NB4 (cell line): Measurements from ENCODE around the gene PDZD4.
A peak's percentile ranks its signal among the peaks of the same experiment; 100 is the strongest.

Source experiments
- DNase-seq: peaks from one replicate; pipeline ENCODE4 v3.0.0; 2010; ENCODE audit warnings: low read depth
- H3K4me3 ChIP-seq: one replicate; pipeline ENCODE4 v1.5.1; 2011; ENCODE audit warnings: mild to moderate bottlenecking, low read depth, low read length, moderate library complexity
- MYC ChIP-seq: IDR thresholded peaks from 2 replicates; pipeline ENCODE4 v1.6.1; 2011; ENCODE audit warnings: low read depth, low read length
- POLR2A ChIP-seq: IDR thresholded peaks from 2 replicates; pipeline ENCODE4 v1.6.1; 2011; ENCODE audit warnings: mild to moderate bottlenecking; ENCODE audit not compliant: insufficient read length; ENCODE audit errors: extremely low read depth
- TF ChIP-seq, protein P1 (sequence below): IDR thresholded peaks from 2 replicates; pipeline ENCODE4 v1.6.1; 2011; ENCODE audit warnings: low read depth, low read length
- TF ChIP-seq, protein P2 (sequence below): IDR thresholded peaks from one replicate; pipeline ENCODE4 v1.5.1; 2012; ENCODE audit warnings: low read depth, low read length

The PDZD4 gene

GRCh38 chrX:153766098-153766817 lies 64.1 kb downstream of the PDZD4 start:
- TF ChIP-seq POLR2A (peak; percentile 19), MYC (peak; percentile 51; the same call in 1 of the 2 replicates)
- TF ChIP-seq, protein P1, sequence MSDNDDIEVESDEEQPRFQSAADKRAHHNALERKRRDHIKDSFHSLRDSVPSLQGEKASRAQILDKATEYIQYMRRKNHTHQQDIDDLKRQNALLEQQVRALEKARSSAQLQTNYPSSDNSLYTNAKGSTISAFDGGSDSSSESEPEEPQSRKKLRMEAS = peak; percentile 36; the same call in 1 of the 2 replicates
- TF ChIP-seq, protein P2, sequence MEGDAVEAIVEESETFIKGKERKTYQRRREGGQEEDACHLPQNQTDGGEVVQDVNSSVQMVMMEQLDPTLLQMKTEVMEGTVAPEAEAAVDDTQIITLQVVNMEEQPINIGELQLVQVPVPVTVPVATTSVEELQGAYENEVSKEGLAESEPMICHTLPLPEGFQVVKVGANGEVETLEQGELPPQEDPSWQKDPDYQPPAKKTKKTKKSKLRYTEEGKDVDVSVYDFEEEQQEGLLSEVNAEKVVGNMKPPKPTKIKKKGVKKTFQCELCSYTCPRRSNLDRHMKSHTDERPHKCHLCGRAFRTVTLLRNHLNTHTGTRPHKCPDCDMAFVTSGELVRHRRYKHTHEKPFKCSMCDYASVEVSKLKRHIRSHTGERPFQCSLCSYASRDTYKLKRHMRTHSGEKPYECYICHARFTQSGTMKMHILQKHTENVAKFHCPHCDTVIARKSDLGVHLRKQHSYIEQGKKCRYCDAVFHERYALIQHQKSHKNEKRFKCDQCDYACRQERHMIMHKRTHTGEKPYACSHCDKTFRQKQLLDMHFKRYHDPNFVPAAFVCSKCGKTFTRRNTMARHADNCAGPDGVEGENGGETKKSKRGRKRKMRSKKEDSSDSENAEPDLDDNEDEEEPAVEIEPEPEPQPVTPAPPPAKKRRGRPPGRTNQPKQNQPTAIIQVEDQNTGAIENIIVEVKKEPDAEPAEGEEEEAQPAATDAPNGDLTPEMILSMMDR = no peak
- DNase-seq = peak; percentile 88
- H3K4me3 ChIP-seq = peak overlapping the region; percentile 46

DNA sequence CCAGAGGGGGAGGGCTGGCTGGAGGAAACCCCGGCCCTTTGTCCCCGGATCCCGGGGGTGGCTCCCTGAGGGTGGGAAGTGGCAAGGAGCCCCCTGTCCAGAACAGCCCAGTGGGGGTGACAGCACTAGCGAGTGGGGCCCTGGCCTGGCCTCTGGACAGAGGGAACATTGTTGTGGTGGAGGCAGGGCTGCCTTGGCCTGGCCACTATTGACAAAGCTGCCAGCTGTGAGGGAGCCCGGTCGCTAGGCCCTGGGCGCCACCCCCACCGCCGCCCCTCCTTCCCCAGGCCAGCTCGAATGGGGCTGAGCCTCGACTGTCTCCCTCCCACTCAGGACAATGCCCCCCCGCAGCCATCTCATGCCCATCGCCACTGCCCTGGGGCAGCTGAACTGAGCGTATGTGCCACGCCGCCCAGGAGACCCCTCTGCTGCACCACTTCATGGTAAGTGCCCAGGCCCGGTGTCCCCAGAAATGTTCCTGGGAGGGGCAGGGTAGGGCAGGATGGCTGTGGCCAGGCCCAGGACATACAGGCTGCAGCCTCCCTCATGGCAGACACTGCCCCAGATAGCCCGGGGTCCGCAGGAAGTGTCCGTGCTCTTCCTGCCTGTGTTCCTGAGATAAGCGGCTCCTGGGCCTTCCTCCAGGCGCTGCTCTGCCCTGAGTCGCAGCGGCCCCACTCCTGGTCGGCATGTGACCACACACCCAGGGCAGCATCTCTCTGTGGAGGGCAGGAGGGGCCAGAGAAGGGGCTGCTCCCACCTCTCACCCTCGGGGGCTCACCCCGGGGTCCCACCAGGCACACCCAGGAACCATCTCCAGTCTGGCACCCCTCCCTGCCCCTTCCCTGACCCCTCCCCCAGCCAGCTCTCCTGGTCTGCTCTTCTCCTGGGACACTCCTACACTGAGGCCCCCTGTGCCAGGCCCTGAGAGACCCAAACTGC lies 64.9 kb downstream of the PDZD4 start:
- TF ChIP-seq, protein P1 = no peak
- TF ChIP-seq, protein P2 = no peak
- TF ChIP-seq POLR2A (no peak), MYC (no peak)
- DNase-seq = no peak
- H3K4me3 ChIP-seq = no peak overlapping the region

DNA sequence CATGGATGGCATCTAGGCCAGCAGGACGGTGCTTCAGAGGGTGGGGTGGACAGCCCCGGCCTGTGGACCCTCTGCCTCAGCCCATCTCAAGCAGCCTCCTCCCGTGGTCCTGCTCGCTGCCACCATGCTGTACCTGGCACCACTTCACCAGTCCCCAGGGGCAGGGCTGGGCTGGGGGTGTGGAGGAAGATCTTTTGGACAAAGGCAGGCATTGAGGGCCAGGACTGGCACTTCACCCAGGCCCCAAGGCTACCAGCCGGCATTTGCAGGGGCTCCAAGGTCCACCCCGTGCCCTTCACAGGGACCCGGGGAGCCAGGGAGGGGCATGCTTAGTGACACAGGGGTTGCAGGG lies 65.6 kb downstream of the PDZD4 start:
- TF ChIP-seq POLR2A (no peak), MYC (no peak)
- TF ChIP-seq, protein P1 = no peak
- no peak overlapping the region for H3K4me3 ChIP-seq
- no peak for DNase-seq

GRCh38 chrX:153763989-153764755 lies 66.2 kb downstream of the PDZD4 start, which contains the start of gene PLXNB3:
TSS of gene PLXNB3 (plus strand) at chrX:153764249. CDS start at chrX:153765536, 1,287 bp downstream.
- peak; percentile 78 for DNase-seq
- H3K4me3 ChIP-seq = no peak within 1 kb of the TSS
- TF ChIP-seq, protein P1 = peak; percentile 19; the same call in 1 of the 2 replicates
- TF ChIP-seq, protein P2 = peak; percentile 55
- TF ChIP-seq MYC = no peak

DNA sequence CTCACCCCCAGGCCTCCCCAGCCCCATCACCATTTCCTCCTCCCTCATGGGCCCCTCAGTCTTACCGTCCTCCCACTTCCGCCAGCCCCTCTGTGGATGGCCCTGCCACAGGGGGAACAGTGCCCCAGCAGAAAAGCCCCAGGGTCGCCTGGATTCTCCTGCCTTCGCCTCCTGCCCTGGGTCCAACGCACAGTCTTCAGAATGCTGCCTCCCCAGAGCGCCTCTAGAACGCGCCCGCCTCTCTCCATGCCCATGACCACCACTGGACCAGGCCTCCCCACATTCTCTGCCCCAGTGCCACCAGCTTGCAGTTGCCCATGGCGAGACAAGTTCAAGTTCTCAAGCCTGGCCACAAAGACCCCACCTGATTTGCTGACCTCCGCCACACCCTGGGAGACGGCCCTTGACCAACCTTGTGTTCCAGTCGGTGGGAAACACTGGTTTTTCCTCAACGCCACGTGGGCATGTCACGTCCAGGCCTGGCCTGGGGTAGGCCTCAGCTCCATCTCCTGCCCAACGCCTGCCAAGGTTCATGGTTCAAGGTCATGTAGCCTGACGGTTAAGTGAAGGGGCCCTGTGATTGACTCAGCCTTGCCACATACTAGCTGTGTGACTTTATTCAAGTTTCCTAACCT lies 66.9 kb downstream of the PDZD4 start:
- TF ChIP-seq, protein P1 = no peak
- TF ChIP-seq, protein P2 = no peak
- TF ChIP-seq POLR2A (no peak), MYC (no peak)
- DNase-seq = no peak

More for the DNA sequence above, 66.9 kb downstream of the PDZD4 start:
- H3K4me3 ChIP-seq = no peak overlapping the region
